CD14-positive monocyte (primary cell): ENCODE data around the gene KCNAB1. TPM values are rescaled to one million over a fixed set of nuclear protein-coding genes. Genes with fewer than 3 reads are reported as not detected.

ENCODE experiments used
- DNase-seq, 3 donors: peaks; one replicate each; pipeline ENCODE4 v3.0.0-alpha.2; 2011 to 2022
- H2AFZ ChIP-seq: 2 replicates; pipeline ENCODE4 v1.6.0; 2012; ENCODE audit warnings: mild to moderate bottlenecking, low read depth, low read length, inconsistent platforms; ENCODE audit not compliant: insufficient read depth, poor library complexity, severe bottlenecking
- H3K27ac ChIP-seq, 2 donors: 1 replicate in 1 of 2; 2 replicates in 1 of 2; pipeline ENCODE4 v1.5.1; 2012 to 2013; ENCODE audit warnings: low read length in 2 of 2, control low read depth in 1 of 2, inconsistent platforms in 1 of 2, low read depth in 1 of 2, mild to moderate bottlenecking in 1 of 2
- H3K27me3 ChIP-seq, 2 donors: one replicate each; pipeline versions ENCODE4 v1.6.0 to v1.6.1; 2011 to 2013; ENCODE audit warnings: low read length in 2 of 2; ENCODE audit not compliant: control insufficient read depth in 2 of 2, insufficient read depth in 2 of 2
- H3K36me3 ChIP-seq, 2 donors: replicated peaks in 1 of 2; 1 replicate in 1 of 2; 2 replicates in 1 of 2; pipeline versions ENCODE4 v1.5.1 to v1.6.1; 2012 to 2013; ENCODE audit warnings: low read length in 2 of 2, control low read depth in 1 of 2, inconsistent platforms in 1 of 2, mild to moderate bottlenecking in 1 of 2; ENCODE audit not compliant: insufficient read depth in 2 of 2, control insufficient read depth in 1 of 2
- H3K4me1 ChIP-seq, 2 donors: 1 replicate in 1 of 2; 2 replicates in 1 of 2; pipeline versions ENCODE4 v1.5.1 to v1.6.1; 2012 to 2013; ENCODE audit warnings: low read length in 2 of 2, control low read depth in 1 of 2, inconsistent platforms in 1 of 2, mild to moderate bottlenecking in 1 of 2, moderate library complexity in 1 of 2; ENCODE audit not compliant: insufficient read depth in 2 of 2, control insufficient read depth in 1 of 2
- H3K4me2 ChIP-seq: replicated peaks from 2 replicates; pipeline ENCODE3; 2012; ENCODE audit warnings: low read length, moderate library complexity, mild to moderate bottlenecking; ENCODE audit not compliant: poor library complexity, severe bottlenecking; ENCODE audit errors: extremely low read depth
- H3K4me3 ChIP-seq, 3 experiments: fragments of 200-600 bp in 1 of 3; sonication (generic) in 1 of 3; replicated peaks in 1 of 3; 1 replicate in 2 of 3; 2 replicates in 1 of 3; pipeline ENCODE4 v1.5.1; 2011 to 2013; ENCODE audit warnings: low read length in 3 of 3, mild to moderate bottlenecking in 3 of 3, control low read depth in 2 of 3, low read depth in 2 of 3, inconsistent platforms in 1 of 3, moderate library complexity in 1 of 3
- H3K79me2 ChIP-seq: 2 replicates; pipeline ENCODE4 v1.6.0; 2012; ENCODE audit warnings: mild to moderate bottlenecking, control low read depth, inconsistent platforms, low read length, moderate library complexity; ENCODE audit not compliant: insufficient read depth
- H3K9ac ChIP-seq: 2 replicates; pipeline ENCODE4 v1.6.0; 2017; ENCODE audit warnings: low read length, mild to moderate bottlenecking; ENCODE audit not compliant: insufficient read depth, poor library complexity, severe bottlenecking
- H3K9me3 ChIP-seq, 2 donors: replicated peaks in 1 of 2; 1 replicate in 1 of 2; 2 replicates in 1 of 2; pipeline versions ENCODE4 v1.5.1 to v1.6.1; 2012 to 2013; ENCODE audit warnings: low read length in 2 of 2, control low read depth in 1 of 2; ENCODE audit not compliant: control insufficient read depth in 1 of 2, insufficient read depth in 1 of 2
- H4K20me1 ChIP-seq: 2 replicates; pipeline ENCODE4 v1.6.0; 2012; ENCODE audit warnings: mild to moderate bottlenecking, low read length, control low read depth, moderate library complexity; ENCODE audit not compliant: insufficient read depth
- H3K27ac Mint-ChIP-seq, 7 donors: one replicate each; pipeline ENCODE4 v1.8.0; 2020; ENCODE audit warnings: mild to moderate bottlenecking in 7 of 7, mixed read lengths in 7 of 7, moderate library complexity in 6 of 7, inconsistent platforms in 2 of 7
- H3K27me3 Mint-ChIP-seq, 3 donors: one replicate each; pipeline ENCODE4 v1.8.0; 2021 to 2022; ENCODE audit warnings: low read depth in 3 of 3, mild to moderate bottlenecking in 3 of 3, mixed read lengths in 3 of 3, moderate library complexity in 3 of 3, inconsistent platforms in 1 of 3
- H3K36me3 Mint-ChIP-seq, 2 donors: one replicate each; pipeline ENCODE4 v1.8.0; 2020; ENCODE audit warnings: mixed read lengths in 2 of 2, inconsistent platforms in 1 of 2, mild to moderate bottlenecking in 1 of 2
- H3K4me1 Mint-ChIP-seq: one replicate; pipeline ENCODE4 v1.8.0; 2020; ENCODE audit warnings: mild to moderate bottlenecking, mixed read lengths
- H3K4me3 Mint-ChIP-seq, 2 donors: one replicate each; pipeline ENCODE4 v1.8.0; 2020; ENCODE audit warnings: mild to moderate bottlenecking in 2 of 2, mixed read lengths in 2 of 2, moderate library complexity in 1 of 2
- H3K9me3 Mint-ChIP-seq, 7 donors: one replicate each; pipeline ENCODE4 v1.8.0; 2020 to 2022; ENCODE audit warnings: mixed read lengths in 7 of 7, mild to moderate bottlenecking in 6 of 7, moderate library complexity in 6 of 7, inconsistent platforms in 2 of 7
- WGBS: methylation state at CpG from one replicate; pipeline ENCODE4 v1.1.5; 2013; ENCODE audit warnings: missing lambda C conversion rate; ENCODE audit not compliant: insufficient coverage; 5-methylcytosine and 5-hydroxymethylcytosine counted together
- intact Hi-C, 2 donors: fragments of 100-400 bp; cut with micrococcal nuclease; formaldehyde crosslinking; loops; one replicate each; pipeline versions ENCODE4 v1.15.0 to v1.15.1; 2023
- polyA plus RNA-seq, 3 donors: library from polyadenylated mRNA; depleted of rRNA in 1 of 3; unstranded in 2 of 3; stranded (reverse) in 1 of 3; fragments of 300-500 nt in 2 of 3; fragments of >200 nt in 1 of 3; fragmentation: Illumina TruSeq in 2 of 3; gene quantifications; 1 replicate in 2 of 3; 2 replicates in 1 of 3; pipeline ENCODE4 v1.2.3, GENCODE V29; 2012 to 2021
- TF ChIP-seq, protein P1 (sequence below): fragments of 200-600 bp; IDR thresholded peaks from one replicate; pipeline ENCODE4 v1.8.0; 2022; ENCODE audit warnings: antibody characterized with exemption, mild to moderate bottlenecking

Gene KCNAB1
- polyA plus RNA-seq, 3 donors = 0.08 to 0.14 TPM; not detected in 1

DNA sequence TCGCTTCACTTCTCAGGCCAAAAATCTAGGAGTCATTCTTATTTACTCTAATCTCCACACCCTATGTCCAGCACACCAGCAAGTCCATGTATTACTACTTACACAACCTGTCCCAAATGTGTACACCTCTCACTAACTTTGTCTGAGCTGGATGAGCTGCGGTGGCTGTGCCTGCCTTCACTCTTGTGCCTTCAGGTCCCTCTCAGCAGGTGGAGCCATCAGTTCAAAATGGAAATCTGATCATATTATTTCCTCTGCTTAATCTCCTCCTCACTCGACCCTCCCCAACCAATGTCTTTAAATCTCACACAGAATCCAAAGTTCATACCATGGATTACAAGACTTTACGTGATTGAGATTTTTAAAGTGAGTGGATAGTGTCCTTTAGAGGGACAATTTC lies 351.8 kb downstream of the KCNAB1 start:
- H3K36me3 Mint-ChIP-seq = no peaks in the 10 kb centered on the region
- no peak overlapping the region for H3K4me3 ChIP-seq
- no peaks in the 10 kb centered on the region for H3K4me1 ChIP-seq
- H3K4me1 Mint-ChIP-seq = peaks cover 2% of the 10 kb centered on the region
- DNase-seq = no peak
- H3K4me3 Mint-ChIP-seq = no peak overlapping the region
- H2AFZ ChIP-seq = no peak overlapping the region
- H3K27ac Mint-ChIP-seq = no peak overlapping the region
- H3K27me3 Mint-ChIP-seq = peaks cover 6 to 7% (median 6%) of the 10 kb centered on the region in 3 donors
- H3K9me3 ChIP-seq = no peaks in the 10 kb centered on the region
- no peak overlapping the region for H3K27ac ChIP-seq
- H3K9ac ChIP-seq = no peak overlapping the region
- H3K27me3 ChIP-seq = no peaks in the 10 kb centered on the region
- intact Hi-C loops = no loop called here
- no peaks in the 10 kb centered on the region for H4K20me1 ChIP-seq
- H3K4me2 ChIP-seq = no peak overlapping the region
- WGBS = 96% methylated on average over 2 of the region's 4 CpGs
- TF ChIP-seq, protein P1, sequence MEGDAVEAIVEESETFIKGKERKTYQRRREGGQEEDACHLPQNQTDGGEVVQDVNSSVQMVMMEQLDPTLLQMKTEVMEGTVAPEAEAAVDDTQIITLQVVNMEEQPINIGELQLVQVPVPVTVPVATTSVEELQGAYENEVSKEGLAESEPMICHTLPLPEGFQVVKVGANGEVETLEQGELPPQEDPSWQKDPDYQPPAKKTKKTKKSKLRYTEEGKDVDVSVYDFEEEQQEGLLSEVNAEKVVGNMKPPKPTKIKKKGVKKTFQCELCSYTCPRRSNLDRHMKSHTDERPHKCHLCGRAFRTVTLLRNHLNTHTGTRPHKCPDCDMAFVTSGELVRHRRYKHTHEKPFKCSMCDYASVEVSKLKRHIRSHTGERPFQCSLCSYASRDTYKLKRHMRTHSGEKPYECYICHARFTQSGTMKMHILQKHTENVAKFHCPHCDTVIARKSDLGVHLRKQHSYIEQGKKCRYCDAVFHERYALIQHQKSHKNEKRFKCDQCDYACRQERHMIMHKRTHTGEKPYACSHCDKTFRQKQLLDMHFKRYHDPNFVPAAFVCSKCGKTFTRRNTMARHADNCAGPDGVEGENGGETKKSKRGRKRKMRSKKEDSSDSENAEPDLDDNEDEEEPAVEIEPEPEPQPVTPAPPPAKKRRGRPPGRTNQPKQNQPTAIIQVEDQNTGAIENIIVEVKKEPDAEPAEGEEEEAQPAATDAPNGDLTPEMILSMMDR = no peak
- H3K36me3 ChIP-seq = no peaks in the 10 kb centered on the region
- H3K9me3 Mint-ChIP-seq = no peaks in the 10 kb centered on the region
- no peaks in the 10 kb centered on the region for H3K79me2 ChIP-seq

DNA sequence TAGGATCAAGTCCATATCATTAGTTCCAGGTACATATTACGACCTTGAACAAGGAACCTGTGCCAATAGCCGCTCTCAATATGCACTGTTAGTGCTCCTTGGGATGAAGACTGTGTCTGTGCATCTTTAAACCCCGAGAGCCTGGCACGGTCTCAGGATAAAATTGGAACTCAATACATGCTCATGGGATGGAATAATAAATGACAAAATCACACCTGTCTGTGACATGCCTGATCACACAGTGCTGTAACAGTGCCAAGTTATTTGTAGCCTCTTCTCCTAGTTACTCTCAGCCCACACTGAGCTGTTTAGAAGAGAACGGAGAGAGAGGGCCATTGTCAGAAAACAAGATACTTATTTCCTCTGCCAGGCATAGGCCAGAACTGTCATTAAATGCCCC lies 352.3 kb downstream of the KCNAB1 start:
- Histone ChIP-seq H3K4me1 (no peaks in the 10 kb centered on the region), H3K79me2 (no peaks in the 10 kb centered on the region), H3K27me3 (no peaks in the 10 kb centered on the region), H3K4me2 (no peak overlapping the region), H2AFZ (no peak overlapping the region), H4K20me1 (no peaks in the 10 kb centered on the region), H3K4me3 (no peak overlapping the region), H3K9me3 (no peaks in the 10 kb centered on the region), H3K36me3 (no peaks in the 10 kb centered on the region), H3K27ac (no peak overlapping the region), H3K9ac (no peak overlapping the region)
- WGBS = 100% methylated on average over 3 of the region's 5 CpGs
- Mint-ChIP-seq H3K4me3 (no peak overlapping the region), H3K9me3 (no peaks in the 10 kb centered on the region), H3K27ac (no peak overlapping the region), H3K27me3 (peaks cover 6 to 7% (median 6%) of the 10 kb centered on the region in 3 donors), H3K36me3 (no peaks in the 10 kb centered on the region), H3K4me1 (peaks cover 2% of the 10 kb centered on the region)
- no peak for DNase-seq
- intact Hi-C loops = no loop called here
- TF ChIP-seq, protein P1 = no peak
